ENCODE results near the gene FOCAD.
"Not testable (repeated sequence)": the region's sequence is repeated elsewhere in the genome, so short reads cannot be mapped to it uniquely, and the experiment has no call there.

FOCAD gene

DNA sequence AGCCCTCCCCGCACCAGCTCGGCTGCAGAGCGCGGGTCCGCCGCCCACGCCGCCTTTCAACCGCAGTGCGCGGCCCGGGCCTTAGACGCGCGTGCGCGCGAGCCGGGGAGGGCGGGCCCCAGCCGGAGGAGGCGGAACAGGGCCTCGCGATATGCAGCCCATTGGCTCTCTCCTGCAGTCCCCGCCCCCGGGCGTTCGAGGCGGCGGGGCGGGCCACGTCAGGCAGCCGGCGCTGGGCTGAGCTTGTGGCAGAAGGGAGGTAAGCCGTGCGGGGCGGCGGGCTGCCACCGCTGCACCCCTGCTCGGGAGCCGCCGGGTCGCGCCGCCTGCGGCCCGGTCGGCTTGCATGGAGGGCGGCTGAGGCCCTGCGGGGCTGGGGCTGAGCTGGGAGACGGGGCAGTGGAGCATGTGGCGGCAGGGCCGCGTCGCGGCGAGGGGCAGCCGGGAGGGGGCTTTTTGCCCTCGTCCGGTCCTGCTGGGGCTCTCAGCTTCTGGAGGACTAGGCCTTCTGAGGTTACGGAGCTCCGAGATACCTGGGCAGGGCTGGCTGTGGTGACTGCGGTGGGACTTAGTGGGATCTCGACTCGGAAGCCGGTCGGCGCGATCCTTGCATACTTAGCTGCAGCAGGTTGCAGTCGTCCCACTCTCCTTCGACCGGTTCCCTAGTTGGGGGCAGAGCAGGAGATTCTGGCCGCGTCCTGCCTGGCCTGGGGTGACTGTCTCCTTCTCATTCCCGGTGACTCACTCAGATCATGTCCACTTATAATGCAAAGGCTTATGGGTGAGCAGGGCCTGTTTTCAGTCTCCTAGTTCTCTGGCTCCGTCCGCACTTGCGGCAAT is at the start of gene FOCAD:
Gene FOCAD (plus strand): TSS at position 225 of the 840 bp plus-strand sequence. CDS start 31,095 bp downstream, outside the sequence.
- peak; percentile 92 for DNase-seq

DNA sequence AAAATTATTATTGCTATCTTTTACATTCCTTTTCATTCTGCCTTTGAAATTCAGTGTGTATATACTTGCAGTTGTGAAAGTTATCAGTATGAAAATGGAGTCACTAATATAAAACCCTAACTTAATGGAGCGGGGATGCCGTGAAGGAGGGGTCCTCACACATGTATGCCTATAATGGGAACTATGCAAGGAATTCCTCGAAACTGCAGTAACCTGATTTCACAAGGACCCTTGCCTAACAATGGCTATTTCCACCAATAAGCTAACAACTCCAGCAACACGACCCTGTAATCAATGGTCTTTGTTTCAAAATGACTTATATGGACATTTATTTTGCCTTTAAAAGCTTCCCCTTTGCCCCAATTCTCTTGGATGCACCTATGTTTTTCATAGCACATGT is 49.2 kb upstream of the FOCAD start:
- DNase-seq: no peak

DNA sequence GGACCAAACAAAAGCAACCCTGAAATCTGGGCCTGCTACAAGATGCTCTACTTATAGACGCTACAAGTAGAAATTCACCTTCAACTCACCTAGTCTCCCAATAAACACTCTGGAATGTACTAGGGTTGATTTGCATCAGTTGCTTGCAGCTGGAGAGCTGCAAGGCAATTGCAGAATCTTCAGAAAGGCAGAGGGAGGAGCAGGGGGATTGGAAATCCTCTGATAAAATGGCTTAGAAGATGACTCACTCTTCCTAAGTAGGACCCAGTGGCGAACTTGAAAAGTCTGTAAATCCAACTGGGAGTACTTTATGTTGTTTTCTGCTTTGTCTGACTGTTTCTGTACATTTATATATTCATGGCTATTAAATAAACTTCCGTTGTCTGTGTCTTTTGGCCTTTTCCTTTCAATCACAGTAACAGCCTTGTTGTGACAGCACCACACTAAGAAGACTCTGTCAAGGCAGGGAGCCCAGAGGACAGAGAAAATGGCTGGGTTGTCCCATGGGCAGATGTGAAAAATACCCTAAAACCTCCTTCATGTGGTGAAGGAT is 47.1 kb upstream of the FOCAD start:
- no peak for DNase-seq

DNA sequence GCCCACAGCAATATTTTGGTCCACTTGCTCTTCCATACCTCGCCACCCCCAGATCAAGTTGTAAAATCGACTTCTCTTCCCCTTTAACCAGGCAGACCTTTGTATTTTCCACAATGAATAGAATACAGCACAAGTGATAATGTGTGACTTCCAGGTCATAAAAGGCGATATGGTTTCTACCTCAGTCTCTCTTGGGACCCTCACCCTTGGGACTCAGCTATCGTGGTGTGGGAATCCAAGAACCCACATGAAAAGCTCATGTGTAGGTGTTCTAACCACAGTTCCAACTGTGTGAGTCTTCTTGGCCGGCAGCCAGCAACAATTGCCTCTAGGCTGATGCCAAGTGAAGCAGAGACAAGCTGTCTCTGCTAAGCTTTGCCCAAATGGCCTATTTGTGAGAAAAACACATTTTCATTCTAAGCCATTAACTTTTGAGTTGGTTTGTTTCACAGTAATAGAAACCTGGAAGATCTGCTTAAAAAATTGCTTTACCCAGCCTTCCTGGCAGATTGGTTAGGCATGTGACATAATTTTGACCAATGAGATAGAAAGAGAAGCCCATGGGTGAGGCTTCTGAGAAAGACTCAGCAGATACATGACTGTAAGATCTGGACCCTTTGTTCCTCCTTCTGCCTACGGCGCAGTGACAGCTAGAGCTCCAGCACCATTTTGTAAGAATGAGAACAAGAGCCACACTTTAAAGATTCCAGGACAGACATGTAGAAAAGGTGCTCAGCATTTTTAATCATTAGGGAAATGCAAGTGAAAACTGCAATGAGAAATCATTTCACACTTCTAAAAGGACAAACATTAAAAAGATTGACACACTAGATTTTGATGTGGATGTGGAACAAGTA is 43.5 kb upstream of the FOCAD start:
- DNase-seq: peak; percentile 100

GRCh38 chr9:20642045-20642444 is 42.0 kb upstream of the FOCAD start:
- no peak for DNase-seq

DNA sequence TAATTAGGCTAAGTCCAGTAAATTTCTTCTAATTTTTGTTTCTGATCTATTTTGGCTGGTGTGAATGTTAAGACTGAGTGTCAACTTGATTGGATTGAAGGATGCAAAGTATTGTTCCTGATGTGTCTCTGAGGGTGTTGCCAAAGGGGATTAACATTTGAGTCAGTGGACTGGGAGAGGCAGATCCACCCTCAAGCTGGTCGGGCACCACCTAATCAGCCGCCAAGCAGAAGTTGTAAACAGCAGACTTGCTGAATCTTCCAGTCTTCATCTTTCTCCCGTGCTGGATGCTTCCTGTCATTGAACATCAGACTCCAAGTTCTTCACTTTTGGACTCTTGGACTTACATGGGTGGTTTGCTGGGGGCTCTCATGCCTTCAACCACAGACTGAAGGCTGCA is 40.4 kb upstream of the FOCAD start:
- DNase-seq: peak; percentile 63

- DNase-seq: peak; percentile 25
These were observed 37.4 kb upstream of the FOCAD start for GRCh38 chr9:20646656-20647055.

DNA sequence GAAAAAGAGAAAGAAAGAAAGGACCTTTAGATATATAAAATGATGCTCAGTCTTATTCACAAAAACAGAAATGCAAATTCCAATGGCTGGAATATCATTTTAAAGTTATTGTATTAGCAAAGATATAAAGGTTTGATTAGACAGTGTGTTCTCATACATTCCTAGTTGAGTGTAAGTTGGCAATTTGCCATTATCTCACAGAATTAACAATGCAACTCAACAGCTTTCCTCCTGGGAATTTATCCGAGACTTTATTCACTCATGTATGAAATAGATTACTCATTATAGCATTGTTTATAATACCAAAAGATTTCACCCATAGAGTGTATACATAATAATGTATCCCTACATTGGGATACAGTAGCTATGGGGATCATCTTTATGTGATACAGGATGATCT is 34.7 kb upstream of the FOCAD start:
- peak; percentile 48 for DNase-seq

DNA sequence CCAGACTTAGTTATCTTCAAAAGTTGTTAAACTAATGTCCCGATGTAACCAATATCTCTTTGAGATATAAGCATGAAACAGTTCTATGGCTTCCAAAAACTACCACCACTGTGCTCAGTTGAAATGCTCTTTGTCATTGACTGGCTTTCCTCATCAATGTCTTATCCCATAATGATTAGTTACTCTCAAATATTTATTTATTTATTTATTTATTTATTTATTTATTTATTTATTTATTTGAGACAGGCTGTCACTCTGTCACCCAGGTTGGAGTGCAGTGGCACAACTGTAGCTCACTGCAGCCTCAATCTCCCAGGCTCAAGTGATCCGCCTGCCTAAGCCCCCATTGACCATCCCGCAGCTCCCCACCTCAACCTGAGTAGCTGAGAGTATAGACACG is 33.7 kb upstream of the FOCAD start:
- no peak for DNase-seq

DNA sequence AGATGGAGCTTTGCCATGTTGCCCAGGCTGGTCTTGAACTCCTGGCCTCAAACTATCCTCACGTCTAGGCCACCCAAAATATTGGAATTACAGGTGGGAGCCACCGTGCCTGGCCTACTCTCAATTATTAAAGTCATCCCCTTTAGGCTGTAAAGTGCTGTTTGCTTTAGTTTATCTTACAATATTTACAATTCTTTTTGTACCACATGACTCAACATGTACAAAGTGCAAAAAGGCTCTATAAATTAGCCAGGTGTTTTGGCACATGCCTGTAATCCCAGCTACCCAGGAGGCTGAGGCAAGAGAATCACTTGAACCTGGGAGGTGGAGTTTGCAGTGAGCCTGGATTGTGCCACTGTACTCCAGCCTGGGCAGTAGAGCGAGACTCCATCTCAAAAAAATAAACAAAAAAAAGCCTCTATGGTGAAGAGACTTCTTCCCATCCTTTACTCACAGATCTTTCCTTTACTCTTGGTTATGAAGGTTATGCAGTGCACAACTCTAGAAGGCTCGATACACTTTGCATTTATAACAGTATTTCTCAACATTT is 33.2 kb upstream of the FOCAD start:
- DNase-seq: no peak

DNA sequence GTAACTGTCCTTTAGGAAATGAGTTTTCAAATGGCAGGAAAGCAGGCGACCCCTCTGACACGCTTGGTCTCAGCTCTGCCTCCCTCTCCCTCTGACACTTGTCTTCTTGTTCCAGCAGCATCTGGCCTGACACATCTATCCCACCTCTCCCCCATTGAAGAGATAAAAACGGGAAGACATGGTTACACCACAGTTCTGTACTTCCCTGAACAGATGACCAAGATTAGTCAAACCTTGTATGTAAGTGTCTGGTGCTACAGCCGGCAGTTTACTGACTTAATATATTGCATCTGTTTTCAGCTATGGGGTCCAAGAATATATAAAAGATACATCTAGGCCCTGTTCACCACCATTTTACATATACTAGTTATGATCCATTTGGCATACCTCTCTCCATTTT is 32.1 kb upstream of the FOCAD start:
- no peak for DNase-seq

- not testable (repeated sequence) for DNase-seq
These were observed 25.8 kb upstream of the FOCAD start for GRCh38 chr9:20658246-20658667.

GRCh38 chr9:20658677-20659473 is 25.2 kb upstream of the FOCAD start:
- no peak for DNase-seq

DNA sequence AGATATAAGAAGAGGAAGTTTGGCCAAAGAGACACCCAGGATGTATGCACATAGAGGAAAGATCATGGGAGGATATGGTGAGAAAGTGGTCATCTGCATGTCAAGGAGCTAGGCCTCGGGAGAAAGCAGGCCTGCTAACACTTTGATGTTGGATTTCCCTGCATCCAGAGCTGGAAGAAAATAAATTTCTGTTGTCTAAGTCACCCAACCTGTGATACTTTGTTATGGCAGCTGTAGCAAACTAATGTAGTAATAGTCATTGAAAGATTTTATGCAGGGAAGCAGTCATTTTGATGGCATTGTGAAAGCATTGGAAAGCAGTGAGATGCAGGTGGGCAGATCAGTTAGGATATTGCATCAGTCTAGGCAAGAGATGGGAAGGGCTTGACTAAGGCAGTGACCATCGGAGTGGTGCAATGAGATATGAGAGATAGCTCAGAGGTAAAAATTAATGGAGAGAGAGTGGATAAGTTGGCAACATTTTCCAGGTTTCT is 24.5 kb upstream of the FOCAD start:
- no peak for DNase-seq

DNA sequence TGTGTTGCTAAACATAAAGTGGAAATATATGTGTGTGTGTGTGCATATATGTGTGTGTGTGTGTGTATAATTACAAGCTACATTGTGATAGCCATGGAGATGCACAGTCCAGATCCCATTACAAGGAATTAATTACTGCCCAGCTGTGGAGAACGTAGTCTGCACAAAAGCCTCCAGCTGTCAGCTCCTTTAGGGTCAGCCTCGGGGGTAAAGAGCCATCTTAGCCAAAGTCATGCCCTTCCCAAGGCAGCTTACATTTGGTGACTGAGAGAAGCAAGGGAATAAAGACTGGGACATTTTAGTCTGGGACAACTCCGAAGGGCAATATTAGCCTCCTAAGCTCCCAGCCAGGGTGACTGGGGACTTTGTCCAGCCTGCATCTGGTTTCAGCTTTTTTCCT is 21.9 kb upstream of the FOCAD start:
- no peak for DNase-seq

- no peak for DNase-seq
These were observed 20.9 kb upstream of the FOCAD start for GRCh38 chr9:20663133-20663532.

DNA sequence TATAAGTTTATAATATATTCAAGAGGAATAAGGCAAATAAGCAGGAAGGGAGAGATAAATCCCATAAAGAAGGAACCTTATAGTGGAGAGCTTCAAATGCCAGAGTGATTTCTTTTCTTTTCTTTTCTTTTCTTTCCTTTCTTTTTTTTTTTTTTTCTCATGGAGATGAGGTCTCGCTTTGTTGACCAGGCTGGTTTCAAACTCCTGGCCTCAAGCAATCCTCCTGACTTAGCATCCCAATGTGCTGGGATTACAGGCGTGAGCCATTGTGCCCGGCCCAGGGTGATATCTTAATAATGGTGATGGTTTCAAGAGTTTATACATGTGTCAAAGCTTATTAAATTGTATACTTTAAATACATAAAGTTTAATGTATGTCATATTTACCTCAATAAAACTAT is 19.6 kb upstream of the FOCAD start:
- no peak for DNase-seq

DNA sequence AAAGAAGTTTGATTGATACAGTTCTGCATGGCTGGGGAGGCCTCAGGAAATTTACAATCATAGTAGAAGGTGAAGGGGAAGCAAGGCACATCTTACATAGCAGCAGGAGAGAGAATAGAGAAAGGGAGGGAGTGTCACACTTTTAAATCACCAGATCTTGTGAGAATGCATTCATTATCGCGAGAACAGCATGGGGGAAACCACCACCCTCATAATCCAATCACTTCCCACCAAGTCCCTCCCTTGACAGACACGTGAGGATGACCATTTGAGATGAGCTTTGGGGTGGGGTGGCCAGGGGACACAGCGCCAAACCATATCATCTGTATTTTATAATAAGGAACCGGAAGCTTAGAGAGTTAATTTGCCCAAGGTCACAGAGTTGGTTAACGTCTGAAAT is 13.7 kb upstream of the FOCAD start:
- no peak for DNase-seq

DNA sequence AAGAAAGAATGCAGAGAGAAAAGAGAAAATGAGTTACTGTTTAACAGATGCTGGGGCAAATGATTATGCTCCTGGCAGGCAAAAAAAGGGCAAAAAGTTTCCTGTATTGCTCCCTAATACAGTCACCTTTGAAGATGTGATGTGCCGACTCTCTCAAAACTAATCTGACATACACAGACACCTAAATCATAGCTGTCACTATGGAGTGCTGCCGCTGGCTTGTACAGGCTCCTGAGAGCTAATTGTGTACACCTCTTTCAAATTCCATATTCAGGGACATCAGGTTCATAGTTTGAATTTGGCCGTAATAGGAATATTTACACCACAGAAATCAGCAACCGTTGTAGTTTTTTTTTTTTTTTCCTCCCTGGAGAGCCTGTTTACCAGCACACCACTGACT is 12.4 kb upstream of the FOCAD start:
- no peak for DNase-seq

- DNase-seq: not testable (repeated sequence)
These were observed 10.5 kb upstream of the FOCAD start for GRCh38 chr9:20673537-20673936.

GRCh38 chr9:20681467-20681866 is 2.6 kb upstream of the FOCAD start:
- DNase-seq: no peak

DNA sequence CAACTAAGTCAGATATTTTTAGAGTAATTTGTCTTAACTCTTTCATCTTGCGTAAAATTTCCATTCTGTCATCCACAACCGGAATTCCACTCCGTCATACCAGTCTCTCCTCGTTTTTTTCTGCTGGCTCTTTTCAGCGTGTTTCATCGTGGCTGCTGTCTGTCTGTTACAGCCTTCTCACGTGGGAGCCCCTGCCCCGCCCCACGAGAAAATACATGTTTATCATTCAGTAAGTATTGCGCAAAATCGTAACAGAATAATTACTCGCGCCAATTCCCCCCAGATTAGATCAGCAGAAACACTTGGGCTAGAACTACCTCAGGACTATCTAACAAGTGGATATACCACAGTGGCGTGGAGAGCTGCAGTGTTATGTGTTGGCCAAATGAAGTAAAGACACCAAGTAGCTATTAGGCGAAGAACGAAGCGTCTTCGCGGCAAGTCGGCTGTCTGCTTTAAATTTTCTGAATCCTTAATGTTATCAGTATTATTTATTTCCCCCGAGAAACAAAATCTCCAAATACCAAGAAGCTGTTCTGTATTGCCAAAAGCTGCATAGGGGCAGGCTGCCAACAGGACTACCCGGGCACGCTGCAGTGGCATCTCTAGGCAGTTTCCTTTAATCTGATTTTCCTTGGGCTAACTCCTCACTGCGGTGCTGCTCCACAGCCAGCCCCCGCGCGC is 566 bp upstream of the FOCAD start:
- peak; percentile 46 for DNase-seq

All from NCI-H446 treated with DMSO at 0.1 percent for 48 hours (cell line).